Mesothelial cell of epicardium (in vitro differentiated cells): ENCODE data around the gene MAPK6. TPM values are rescaled to one million over a fixed set of nuclear protein-coding genes. Genes with fewer than 3 reads are reported as not detected.
"Not testable (repeated sequence)": the region's sequence is repeated elsewhere in the genome, so short reads cannot be mapped to it uniquely, and the experiment has no call there.

ENCODE experiments used
- DNase-seq, 2 experiments: peaks; one replicate each; pipeline ENCODE4 v3.0.0; 2021; ENCODE audit warnings: low spot score in 2 of 2; ENCODE audit not compliant: unreplicated experiment in 2 of 2
- H3K27ac Mint-ChIP-seq: 2 replicates; pipeline ENCODE4 v1.8.0; 2021; ENCODE audit warnings: mixed read lengths
- H3K27me3 Mint-ChIP-seq: 2 replicates; pipeline ENCODE4 v1.8.0; 2021; ENCODE audit warnings: low read depth, mixed read lengths
- H3K36me3 Mint-ChIP-seq: 2 replicates; pipeline ENCODE4 v1.8.0; 2021; ENCODE audit warnings: mixed read lengths
- H3K4me1 Mint-ChIP-seq: 2 replicates; pipeline ENCODE4 v1.8.0; 2021; ENCODE audit warnings: mixed read lengths
- H3K4me3 Mint-ChIP-seq: 2 replicates; pipeline ENCODE4 v1.8.0; 2021; ENCODE audit warnings: mild to moderate bottlenecking, moderate library complexity, mixed read lengths
- H3K9me3 Mint-ChIP-seq: 2 replicates; pipeline ENCODE4 v1.8.0; 2021; ENCODE audit warnings: mixed read lengths
- total RNA-seq: library from RNA; stranded (reverse); gene quantifications from 3 replicates; pipeline ENCODE4 v1.2.1, GENCODE V29; 2021
- TF ChIP-seq, protein P1 (sequence below): fragments of 200-600 bp; sonication (generic); IDR thresholded peaks from one replicate; pipeline ENCODE4 v1.5.0; 2021; ENCODE audit warnings: antibody characterized with exemption; ENCODE audit not compliant: unreplicated experiment

Gene MAPK6
- total RNA-seq, 1 donor from 2014 or later, result 57.4 TPM

DNA sequence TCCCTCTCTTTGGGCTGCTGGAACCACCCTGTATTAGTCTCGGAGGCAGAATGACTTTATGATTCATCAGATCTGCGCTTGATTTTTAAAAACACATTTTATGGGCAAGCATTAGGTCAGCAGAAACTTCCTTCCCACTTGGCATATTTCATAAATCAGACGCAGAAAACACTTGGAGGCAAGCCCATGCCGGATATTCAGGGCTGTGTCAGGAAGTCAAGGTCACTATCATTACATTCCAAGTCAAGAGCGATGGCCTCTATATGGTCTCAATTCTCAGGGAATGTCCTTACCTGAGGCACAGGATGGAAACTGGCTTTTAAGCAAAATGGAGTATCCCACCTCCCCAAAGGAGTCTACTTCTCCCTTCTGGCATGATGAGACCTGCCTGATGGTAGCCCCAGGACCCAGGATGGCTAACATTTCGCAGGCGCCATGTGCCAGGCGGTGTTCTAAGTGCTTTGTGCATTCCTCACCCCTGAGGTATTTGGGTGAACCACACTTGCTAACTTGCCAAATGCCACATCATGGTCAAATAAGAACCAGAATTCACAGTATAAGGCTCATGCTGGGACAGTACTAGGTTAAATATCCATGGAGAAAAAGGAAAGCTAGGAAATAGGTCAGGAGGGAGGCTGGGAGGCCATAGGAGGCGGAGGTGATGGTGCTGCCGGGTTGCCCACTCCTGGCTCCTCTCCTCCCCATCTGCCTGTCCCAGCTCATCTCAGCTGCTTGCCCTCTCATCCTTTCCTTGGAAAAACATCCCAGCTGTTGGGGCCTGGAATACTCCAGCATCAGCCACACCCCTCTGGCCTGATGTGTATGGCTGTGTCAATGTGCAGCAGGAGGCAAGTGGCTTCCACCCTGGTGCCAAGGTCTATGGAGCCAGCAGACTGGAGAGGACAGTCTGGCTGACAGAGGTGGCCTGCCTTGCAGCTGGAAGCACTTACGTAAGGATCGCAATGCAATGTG lies 74.8 kb downstream of the MAPK6 start:
- Mint-ChIP-seq H3K27ac (no peak overlapping the region), H3K4me1 (peaks cover 10% of the 10 kb centered on the region), H3K36me3 (peaks cover 2% of the 10 kb centered on the region), H3K9me3 (peaks cover 15% of the 10 kb centered on the region), H3K27me3 (no peaks in the 10 kb centered on the region), H3K4me3 (no peak overlapping the region)
- TF ChIP-seq, protein P1, sequence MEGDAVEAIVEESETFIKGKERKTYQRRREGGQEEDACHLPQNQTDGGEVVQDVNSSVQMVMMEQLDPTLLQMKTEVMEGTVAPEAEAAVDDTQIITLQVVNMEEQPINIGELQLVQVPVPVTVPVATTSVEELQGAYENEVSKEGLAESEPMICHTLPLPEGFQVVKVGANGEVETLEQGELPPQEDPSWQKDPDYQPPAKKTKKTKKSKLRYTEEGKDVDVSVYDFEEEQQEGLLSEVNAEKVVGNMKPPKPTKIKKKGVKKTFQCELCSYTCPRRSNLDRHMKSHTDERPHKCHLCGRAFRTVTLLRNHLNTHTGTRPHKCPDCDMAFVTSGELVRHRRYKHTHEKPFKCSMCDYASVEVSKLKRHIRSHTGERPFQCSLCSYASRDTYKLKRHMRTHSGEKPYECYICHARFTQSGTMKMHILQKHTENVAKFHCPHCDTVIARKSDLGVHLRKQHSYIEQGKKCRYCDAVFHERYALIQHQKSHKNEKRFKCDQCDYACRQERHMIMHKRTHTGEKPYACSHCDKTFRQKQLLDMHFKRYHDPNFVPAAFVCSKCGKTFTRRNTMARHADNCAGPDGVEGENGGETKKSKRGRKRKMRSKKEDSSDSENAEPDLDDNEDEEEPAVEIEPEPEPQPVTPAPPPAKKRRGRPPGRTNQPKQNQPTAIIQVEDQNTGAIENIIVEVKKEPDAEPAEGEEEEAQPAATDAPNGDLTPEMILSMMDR, result no peak
- DNase-seq, result no peak

DNA sequence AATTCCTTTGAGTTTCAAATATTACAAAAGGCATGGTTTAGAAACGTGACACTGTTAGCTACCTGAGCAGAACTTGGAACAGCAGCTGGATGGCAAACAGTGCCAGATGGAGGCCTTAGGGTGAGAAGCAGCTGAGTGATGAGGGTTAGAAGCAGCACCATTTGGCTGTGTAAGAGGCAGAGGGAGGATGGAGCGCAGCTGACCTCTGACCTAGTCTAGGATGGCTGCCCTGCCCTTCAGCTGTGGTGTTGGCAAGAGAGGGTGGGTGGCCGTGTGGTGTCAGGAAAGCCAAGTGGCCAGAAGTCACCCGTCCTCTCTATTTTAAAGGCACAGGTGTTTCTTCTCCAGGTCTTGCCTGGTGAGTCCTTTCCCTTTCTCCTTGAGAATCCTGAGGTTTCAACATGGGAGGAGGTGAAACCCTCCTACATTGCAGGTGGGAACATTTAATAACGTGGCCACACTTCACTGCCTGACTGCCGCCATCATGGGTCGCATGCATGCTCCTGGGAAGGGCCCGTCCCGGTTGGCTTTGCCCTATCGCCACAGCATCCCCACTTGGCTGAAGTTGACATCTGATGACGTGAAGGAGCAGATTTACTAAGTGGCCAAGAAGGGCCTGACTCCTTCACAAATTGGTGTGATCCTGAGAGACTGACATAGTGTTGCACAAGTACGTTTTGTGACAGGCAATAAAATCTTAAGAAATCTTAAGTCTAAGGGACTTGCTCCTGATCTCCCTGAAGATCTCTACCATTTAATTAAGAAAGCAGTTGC lies 76.0 kb downstream of the MAPK6 start:
- no peak for DNase-seq
- Mint-ChIP-seq H3K4me3 (no peak overlapping the region), H3K27me3 (no peaks in the 10 kb centered on the region), H3K9me3 (peaks cover 6% of the 10 kb centered on the region), H3K27ac (no peak overlapping the region), H3K4me1 (peaks cover 10% of the 10 kb centered on the region), H3K36me3 (no peaks in the 10 kb centered on the region)
- TF ChIP-seq, protein P1, result no peak

DNA sequence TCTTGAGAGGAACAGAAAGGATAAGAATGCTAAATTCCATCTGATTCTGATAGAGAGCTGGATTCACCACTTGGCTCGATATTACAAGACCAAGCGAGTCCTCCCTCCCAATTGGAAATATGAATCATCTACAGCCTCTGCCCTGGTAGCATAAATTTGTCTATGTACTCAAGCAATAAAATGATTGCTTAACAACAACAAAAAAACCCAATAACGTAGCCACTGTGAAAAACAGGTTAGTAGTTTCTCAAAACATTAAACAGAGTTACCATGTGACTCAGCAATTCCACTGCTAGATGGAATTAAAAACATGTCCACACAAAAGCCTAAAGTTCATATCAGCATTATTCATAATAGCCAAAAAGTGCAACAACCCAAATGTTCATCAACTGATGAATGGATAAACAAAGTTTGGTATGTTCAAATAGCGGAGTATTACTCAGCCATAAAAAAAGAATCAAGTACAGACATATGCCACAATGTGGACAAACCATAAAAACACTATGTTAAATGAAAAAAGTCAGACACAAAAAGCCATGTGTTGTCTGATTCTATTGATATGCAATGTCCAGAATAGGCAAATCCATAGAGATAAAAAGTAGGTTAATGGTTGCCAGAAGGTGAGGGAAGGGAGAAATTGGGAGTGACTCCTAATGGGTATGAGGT lies 76.7 kb downstream of the MAPK6 start:
- H3K9me3 Mint-ChIP-seq, result no peaks in the 10 kb centered on the region
- peaks cover 10% of the 10 kb centered on the region for H3K4me1 Mint-ChIP-seq
- H3K36me3 Mint-ChIP-seq, result no peaks in the 10 kb centered on the region
- TF ChIP-seq, protein P1, result no peak
- DNase-seq, result no peak
- H3K27me3 Mint-ChIP-seq, result no peaks in the 10 kb centered on the region
- H3K4me3 Mint-ChIP-seq, result no peak overlapping the region
- no peak overlapping the region for H3K27ac Mint-ChIP-seq

DNA sequence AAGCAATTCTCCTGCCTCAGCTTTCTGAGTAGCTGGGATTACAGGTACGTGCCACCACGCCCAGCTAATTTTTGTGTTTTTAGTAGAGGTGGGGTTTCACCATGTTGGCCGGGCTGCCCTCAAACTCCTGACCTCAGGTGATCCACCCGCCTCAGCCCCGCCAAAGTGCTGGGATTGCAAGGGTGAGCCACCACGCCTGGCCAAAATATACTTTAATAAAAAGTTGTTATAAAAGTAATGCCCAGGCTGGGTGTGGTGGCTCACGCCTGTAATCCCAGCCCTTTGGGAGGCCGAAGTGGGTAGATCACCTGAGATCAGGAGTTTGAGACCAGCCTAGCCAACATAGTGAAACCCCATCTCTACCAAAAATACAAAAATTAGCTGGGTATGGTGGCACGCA lies 77.5 kb downstream of the MAPK6 start:
- H3K27me3 Mint-ChIP-seq, H3K36me3 Mint-ChIP-seq, H3K27ac Mint-ChIP-seq, H3K9me3 Mint-ChIP-seq, H3K4me3 Mint-ChIP-seq, H3K4me1 Mint-ChIP-seq, DNase-seq: not testable (repeated sequence)

DNA sequence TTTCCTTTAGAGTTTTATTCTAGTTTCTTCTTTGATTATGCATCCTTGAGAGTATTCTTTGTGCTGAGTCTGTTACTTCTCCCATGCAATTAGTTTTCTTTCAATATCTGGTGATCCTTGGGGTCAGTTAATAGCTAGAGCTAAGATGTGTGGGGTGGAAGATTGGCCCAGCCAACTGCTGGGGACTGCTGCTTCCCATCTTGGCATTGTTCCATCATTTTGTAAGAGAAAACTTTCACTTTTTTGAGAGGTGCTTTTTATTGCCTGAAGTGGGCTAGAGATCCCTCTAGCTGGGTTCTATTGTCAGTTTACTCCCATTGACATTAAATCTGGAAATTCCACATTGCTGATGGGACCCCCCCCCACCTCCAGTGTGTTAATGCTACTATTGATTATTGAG lies 78.2 kb downstream of the MAPK6 start:
- DNase-seq, result no peak
- Mint-ChIP-seq H3K9me3 (no peaks in the 10 kb centered on the region), H3K4me3 (no peak overlapping the region), H3K4me1 (peaks cover 10% of the 10 kb centered on the region), H3K27me3 (no peaks in the 10 kb centered on the region), H3K36me3 (no peaks in the 10 kb centered on the region), H3K27ac (peak overlapping the region; percentile 28)
- TF ChIP-seq, protein P1, result no peak
